ENCODE data around the gene ABHD17A. TPM values are rescaled to one million over a fixed set of nuclear protein-coding genes. Genes with fewer than 3 reads are reported as not detected.

Gene ABHD17A
- total RNA-seq, 1 experiment from 2014 or later = 102 TPM

GRCh38 chr19:1917926-1918325 is 32.6 kb upstream of the ABHD17A start:
- ChIA-PET CTCF (no interaction called here), POLR2A (ENCODE audit: unreplicated experiment) (no interaction called here)
- Histone ChIP-seq H3K27ac (ENCODE audit: low read length) (no peak overlapping the region), H3K9ac (ENCODE audit: low read length) (no peak overlapping the region), H3K27me3 (ENCODE audit: low read length) (no peaks in the 10 kb centered on the region), H3K36me3 (ENCODE audit: low read depth, low read length) (peaks cover 2% of the 10 kb centered on the region; the same call in 1 of the 2 replicates), H3K4me3 (ENCODE audit: low read length) (no peak overlapping the region), H3K9me2 (replicated peaks; ENCODE audit: low read length) (no peaks in the 10 kb centered on the region), H4K20me1 (ENCODE audit: low read length) (no peaks in the 10 kb centered on the region), H2AFZ (ENCODE audit: low read length) (no peak overlapping the region), H3K4me1 (ENCODE audit: insufficient read depth, low read length) (no peaks in the 10 kb centered on the region), H3K4me2 (ENCODE audit: low read length) (no peak overlapping the region), H3K79me2 (ENCODE audit: low read length) (0 out of 2 replicates have a peak, but pooled peaks cover 6% of the 10 kb centered on the region), H3F3A (ENCODE audit: low read length, unreplicated experiment) (no peaks in the 10 kb centered on the region), H3K9me3 (ENCODE audit: low read length) (no peaks in the 10 kb centered on the region)
- DNase-seq = no peak
- intact Hi-C loops (cut with micrococcal nuclease) = no loop called here
- TF ChIP-seq EZH2 (IDR thresholded peaks at IDR 0.05; ENCODE audit: low read length, unreplicated experiment) = no peak
- no peak for TF ChIP-seq EZH2phosphoT487 (IDR thresholded peaks at IDR 0.05; ENCODE audit: borderline replicate concordance, low read length)
- TF ChIP-seq CTCF (conservative IDR thresholded peaks at IDR 0.05; ENCODE audit: low read depth, low read length) = no peak
- ATAC-seq = no peak
- BruUV-seq (replicated peaks) = no TSS peak

GRCh38 chr19:1917146-1917545 is 31.9 kb upstream of the ABHD17A start:
- H3K9ac ChIP-seq (ENCODE audit: low read length) = no peak overlapping the region
- H3K9me2 ChIP-seq (replicated peaks; ENCODE audit: low read length) = no peaks in the 10 kb centered on the region
- no peaks in the 10 kb centered on the region for H3K27me3 ChIP-seq (ENCODE audit: low read length)
- H3K4me3 ChIP-seq (ENCODE audit: low read length) = no peak overlapping the region
- DNase-seq (no peak), ATAC-seq (no peak)
- no peak overlapping the region for H3K27ac ChIP-seq (ENCODE audit: low read length)
- no TSS peak for BruUV-seq (replicated peaks)
- no peaks in the 10 kb centered on the region for H4K20me1 ChIP-seq (ENCODE audit: low read length)
- TF ChIP-seq CTCF (conservative IDR thresholded peaks at IDR 0.05; ENCODE audit: low read depth, low read length) = no peak
- TF ChIP-seq EZH2phosphoT487 (IDR thresholded peaks at IDR 0.05; ENCODE audit: borderline replicate concordance, low read length) = no peak
- TF ChIP-seq EZH2 (IDR thresholded peaks at IDR 0.05; ENCODE audit: low read length, unreplicated experiment) = no peak
- ChIA-PET POLR2A (ENCODE audit: unreplicated experiment) (no interaction called here), CTCF (no interaction called here)
- intact Hi-C loops (cut with micrococcal nuclease) = no loop called here
- no peaks in the 10 kb centered on the region for H3K4me1 ChIP-seq (ENCODE audit: insufficient read depth, low read length)
- H3K4me2 ChIP-seq (ENCODE audit: low read length) = no peak overlapping the region
- H3F3A ChIP-seq (ENCODE audit: low read length, unreplicated experiment) = no peaks in the 10 kb centered on the region
- no peaks in the 10 kb centered on the region for H3K9me3 ChIP-seq (ENCODE audit: low read length)
- peaks cover 7% of the 10 kb centered on the region; the same call in 1 of the 2 replicates for H3K79me2 ChIP-seq (ENCODE audit: low read length)
- H2AFZ ChIP-seq (ENCODE audit: low read length) = no peak overlapping the region
- no peaks in the 10 kb centered on the region; the same call in 1 of the 2 replicates for H3K36me3 ChIP-seq (ENCODE audit: low read depth, low read length)

- Histone ChIP-seq H3K27me3 (ENCODE audit: low read length) (no peaks in the 10 kb centered on the region), H2AFZ (ENCODE audit: low read length) (no peak overlapping the region), H3K9ac (ENCODE audit: low read length) (no peak overlapping the region), H4K20me1 (ENCODE audit: low read length) (no peaks in the 10 kb centered on the region), H3K27ac (ENCODE audit: low read length) (no peak overlapping the region), H3K4me1 (ENCODE audit: insufficient read depth, low read length) (no peaks in the 10 kb centered on the region), H3K79me2 (ENCODE audit: low read length) (peaks cover 29% of the 10 kb centered on the region), H3F3A (ENCODE audit: low read length, unreplicated experiment) (no peaks in the 10 kb centered on the region), H3K4me3 (ENCODE audit: low read length) (no peak overlapping the region), H3K9me3 (ENCODE audit: low read length) (no peaks in the 10 kb centered on the region), H3K9me2 (replicated peaks; ENCODE audit: low read length) (no peaks in the 10 kb centered on the region), H3K4me2 (ENCODE audit: low read length) (no peak overlapping the region), H3K36me3 (ENCODE audit: low read depth, low read length) (no peaks in the 10 kb centered on the region)
- ATAC-seq (no peak), DNase-seq (no peak)
- no peak for TF ChIP-seq EZH2phosphoT487 (IDR thresholded peaks at IDR 0.05; ENCODE audit: borderline replicate concordance, low read length)
- TF ChIP-seq CTCF (conservative IDR thresholded peaks at IDR 0.05; ENCODE audit: low read depth, low read length) = no peak
- TF ChIP-seq EZH2 (IDR thresholded peaks at IDR 0.05; ENCODE audit: low read length, unreplicated experiment) = no peak
- BruUV-seq (replicated peaks) = no TSS peak
- ChIA-PET POLR2A (ENCODE audit: unreplicated experiment) (no interaction called here), CTCF (no interaction called here)
- intact Hi-C loops (cut with micrococcal nuclease) = no loop called here
Observed at GRCh38 chr19:1914826-1915341, 29.6 kb upstream of the ABHD17A start.

Measured in PC-3 (cell line).